A549 treated with RU486 at 1 μM for 4 hours (cell line): ENCODE results near the gene HEPN1. TPM values are rescaled to one million over a fixed set of nuclear protein-coding genes. Genes with fewer than 3 reads are reported as not detected.

ENCODE experiments used
- total RNA-seq: library from RNA; stranded (reverse); fragments of 200-300 nt; extraction: Qiagen RNA extraction; gene quantifications from 5 replicates; pipeline ENCODE4 v1.2.3, GENCODE V29; 2022; ENCODE audit warnings: low read depth

The HEPN1 gene
- not detected in 5 replicates for total RNA-seq

DNA sequence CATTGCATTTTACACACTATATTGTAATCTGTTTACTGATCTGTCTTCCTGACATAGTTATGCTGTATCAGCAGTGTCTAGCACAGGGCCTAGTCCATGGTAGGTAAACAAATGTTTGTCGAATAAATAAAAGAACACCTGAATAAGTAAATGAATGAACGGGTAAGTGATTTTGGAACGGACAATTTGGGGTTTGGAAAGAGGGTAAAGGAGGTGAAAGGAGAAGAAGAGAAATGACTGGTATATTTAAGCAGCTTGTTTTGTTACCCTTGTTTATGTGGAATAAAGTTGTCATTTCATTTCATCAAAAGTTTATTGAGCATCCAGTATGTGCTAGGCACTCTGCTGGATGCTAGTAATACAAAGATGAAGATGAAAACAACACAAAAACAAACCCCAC, at the start of gene HEPN1:
Gene HEPN1 (plus strand): TSS at position 301 of the 400 bp plus-strand sequence.

DNA sequence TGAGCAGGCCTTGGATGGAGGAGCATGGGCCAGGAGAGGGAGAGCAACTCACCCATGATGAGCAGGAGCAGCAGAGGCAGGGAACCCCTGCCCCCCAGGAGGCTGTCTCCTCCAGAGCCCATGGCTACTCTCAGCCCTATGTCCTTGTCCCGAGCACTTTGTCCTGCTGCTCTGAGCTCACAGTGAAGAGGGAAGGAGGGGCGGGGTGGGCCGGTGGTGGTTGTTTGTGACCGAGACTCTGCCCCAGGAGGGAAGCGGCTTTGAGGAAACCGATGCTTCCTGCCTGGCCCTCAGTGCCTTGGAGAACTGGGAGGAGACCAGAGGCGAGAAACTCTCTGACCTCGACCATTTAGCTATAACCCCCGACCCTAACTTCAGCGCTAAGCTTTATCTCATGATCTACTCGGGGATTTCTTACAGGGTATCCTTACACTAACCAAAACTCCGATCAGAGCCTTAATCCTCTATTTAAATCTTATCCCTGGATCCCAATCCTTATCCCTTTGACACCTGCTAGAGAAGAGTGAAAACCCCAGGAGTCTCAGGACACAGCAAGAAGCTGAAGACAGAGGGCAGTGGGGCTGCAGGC, 21.3 kb upstream of the HEPN1 start, which contains the start of gene ROBO4:
Gene ROBO4 (minus strand): TSS at position 192 of the 589 bp plus-strand sequence. CDS start 70 bp downstream, at position 122.

DNA sequence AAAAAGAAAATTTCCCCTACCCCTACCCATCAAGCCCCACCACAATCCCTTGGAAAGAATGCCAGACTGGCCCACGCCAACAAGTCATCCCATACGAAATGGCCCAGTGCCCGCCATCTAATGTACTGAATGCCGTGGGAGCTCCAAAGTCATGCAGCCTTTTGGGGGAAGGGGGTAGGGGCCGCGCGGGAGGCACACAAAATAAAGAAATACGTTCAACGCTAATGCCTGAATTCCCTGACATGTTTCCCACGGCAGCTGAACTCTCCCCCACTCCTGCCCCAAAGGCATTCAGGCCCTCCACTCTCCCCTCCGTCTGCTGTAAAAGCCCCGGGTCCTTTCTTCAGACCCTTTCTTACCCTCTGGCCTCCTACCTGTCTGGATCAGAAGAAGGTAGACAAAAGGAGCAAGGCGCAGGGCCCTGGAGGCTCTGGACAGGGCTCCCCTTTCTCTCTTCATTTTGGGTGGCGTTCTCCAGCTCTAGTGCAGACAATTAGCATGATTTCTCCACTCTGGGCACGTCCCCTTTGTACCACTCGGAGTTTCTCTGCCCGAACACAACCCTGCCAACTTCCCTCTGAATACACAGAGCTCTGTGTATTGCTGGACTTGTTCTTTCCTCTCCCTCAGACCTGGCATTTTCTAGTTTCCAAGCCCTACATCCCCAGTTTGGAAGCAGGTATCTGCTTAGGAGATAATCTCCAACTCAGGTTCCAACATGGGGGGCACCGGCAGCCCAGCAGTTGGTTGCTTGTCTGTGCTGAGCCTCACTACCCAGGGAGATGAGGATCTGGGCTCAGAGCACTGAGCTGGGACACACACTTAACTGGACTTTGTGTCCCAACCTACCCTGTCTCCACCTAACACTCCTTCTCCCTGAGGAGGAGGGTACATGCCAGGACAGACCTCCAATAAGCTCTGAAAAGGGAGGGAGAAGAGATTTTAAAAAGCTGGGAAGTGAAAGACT, 16.8 kb downstream of the HEPN1 start, which contains the start of gene HEPACAM:
Gene HEPACAM (minus strand): TSS at position 500 of the 967 bp plus-strand sequence. CDS start 41 bp downstream, at position 459.

DNA sequence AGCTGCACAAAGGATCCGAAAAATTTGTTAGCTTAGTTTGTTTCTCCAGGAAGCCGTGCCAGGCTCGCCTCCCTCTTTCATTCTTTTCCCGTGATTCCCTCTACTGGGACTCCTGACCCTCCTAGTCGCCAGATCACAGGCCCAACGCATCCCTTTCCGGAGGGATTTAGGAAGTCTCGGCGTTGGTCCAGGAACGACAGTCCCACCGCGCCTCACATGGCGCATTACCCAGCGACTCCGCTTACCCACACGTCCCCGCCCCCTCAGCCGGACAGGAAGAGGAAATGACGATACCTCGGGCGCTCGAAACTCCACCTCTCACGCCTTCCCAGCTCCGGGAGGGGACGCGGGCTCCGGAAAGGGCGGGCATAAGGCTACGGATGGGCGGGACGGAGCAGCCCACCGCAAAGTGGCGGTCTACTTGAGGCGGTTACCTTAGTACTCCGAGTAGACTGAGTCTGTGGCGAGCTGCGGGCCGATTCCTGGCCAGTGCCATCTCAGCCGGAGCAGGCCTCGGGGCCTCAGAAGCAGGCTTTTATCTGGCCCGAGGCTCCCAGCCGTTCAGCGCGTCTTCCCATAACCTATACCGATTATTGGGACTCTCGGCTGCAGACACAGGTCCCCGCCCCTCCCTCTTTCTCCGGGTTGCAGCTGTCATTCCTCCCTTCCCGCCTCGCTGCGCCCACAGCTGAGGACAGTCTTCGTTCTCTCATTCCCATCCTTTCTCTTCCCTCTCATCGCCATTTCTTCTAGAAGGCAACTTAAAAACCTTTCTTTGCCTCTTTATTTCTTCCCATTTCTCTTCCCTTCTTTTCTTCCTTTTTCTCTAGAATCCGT, 34.9 kb downstream of the HEPN1 start, which contains the start of gene CCDC15:
Gene CCDC15 (plus strand): TSS at position 450 of the 837 bp plus-strand sequence. CDS start 531 bp downstream, outside the sequence.

Other genes with a start within 250 kb of the HEPN1 start
- 11.7 to 15.4 TPM (median 14.0 TPM) in 5 replicates for gene SIAE, start 245.5 kb upstream of the HEPN1 start, total RNA-seq
- gene SPA17, start 245.3 kb upstream of the HEPN1 start, total RNA-seq = 16.4 to 29.5 TPM (median 20.7 TPM) in 5 replicates
- gene NRGN, start 179.3 kb upstream of the HEPN1 start, total RNA-seq = 6.3 to 12.3 TPM (median 11.2 TPM) in 5 replicates
- 0.23 TPM in 1 of 5 replicates, not detected in the others for gene VSIG2, start 167.0 kb upstream of the HEPN1 start, total RNA-seq
- gene ESAM, start 157.0 kb upstream of the HEPN1 start, total RNA-seq = 8.7 to 13.3 TPM (median 12.2 TPM) in 5 replicates
- gene MSANTD2, start 118.8 kb upstream of the HEPN1 start, total RNA-seq = 4.4 to 5.7 TPM (median 5.0 TPM) in 5 replicates
- 2.3 to 3.2 TPM (median 2.7 TPM) in 5 replicates for gene ROBO3, start 53.8 kb upstream of the HEPN1 start, total RNA-seq
- gene ROBO4, start 21.4 kb upstream of the HEPN1 start, total RNA-seq = 0.02 TPM in 1 of 5 replicates, not detected in the others
- not detected in 5 replicates for gene HEPACAM, start 16.8 kb downstream of the HEPN1 start, total RNA-seq
- 0.39 to 0.71 TPM (median 0.55 TPM) in 5 replicates for gene CCDC15, start 35.0 kb downstream of the HEPN1 start, total RNA-seq
- gene SLC37A2, start 144.1 kb downstream of the HEPN1 start, total RNA-seq = 0.05 to 0.33 TPM (median 0.09 TPM) in 5 replicates
- gene TMEM218, start 192.4 kb downstream of the HEPN1 start, total RNA-seq = 20.9 to 25.9 TPM (median 24.1 TPM) in 5 replicates
- not detected in 5 replicates for gene PKNOX2, start 245.5 kb downstream of the HEPN1 start, total RNA-seq